DOHH2 (cell line): ENCODE measurements around the gene WSCD2.

Experiments used
- H3F3A ChIP-seq: fragments of 200-600 bp; sonication (generic), shearing (Covaris generic); 2 replicates; pipeline ENCODE4 v1.6.0; 2016; ENCODE audit warnings: antibody characterized with exemption, mild to moderate bottlenecking; ENCODE audit not compliant: control insufficient read depth, insufficient read depth
- H3K27ac ChIP-seq: fragments of 200-600 bp; sonication (generic); 2 replicates; pipeline ENCODE4 v1.5.1; 2014; ENCODE audit warnings: low read depth, mild to moderate bottlenecking, low read length, moderate library complexity
- H3K27me3 ChIP-seq: fragments of 200-600 bp; sonication (generic); 2 replicates; pipeline ENCODE4 v1.6.1; 2014; ENCODE audit warnings: mild to moderate bottlenecking, low read length, mixed read lengths; ENCODE audit not compliant: control insufficient read depth
- H3K36me3 ChIP-seq: fragments of 200-600 bp; sonication (generic); 2 replicates; pipeline ENCODE4 v1.6.1; 2014; ENCODE audit warnings: mild to moderate bottlenecking, low read length, moderate library complexity, mixed read lengths; ENCODE audit not compliant: control insufficient read depth
- H3K4me1 ChIP-seq: fragments of 200-600 bp; sonication (generic); 2 replicates; pipeline ENCODE4 v1.6.1; 2014; ENCODE audit warnings: mild to moderate bottlenecking, low read length, mixed read lengths; ENCODE audit not compliant: control insufficient read depth
- H3K4me2 ChIP-seq: fragments of 200-600 bp; sonication (generic); 2 replicates; pipeline ENCODE4 v1.6.0; 2014; ENCODE audit warnings: mild to moderate bottlenecking, low read length, moderate library complexity
- H3K4me3 ChIP-seq: fragments of 200-600 bp; sonication (generic); 2 replicates; pipeline ENCODE4 v1.5.1; 2014; ENCODE audit warnings: mild to moderate bottlenecking, low read length, mixed read lengths
- H3K79me2 ChIP-seq: fragments of 200-600 bp; sonication (generic); 2 replicates; pipeline ENCODE4 v1.6.1; 2014; ENCODE audit warnings: mild to moderate bottlenecking, low read length, mixed read lengths; ENCODE audit not compliant: control insufficient read depth
- H3K9me2 ChIP-seq: fragments of 200-600 bp; sonication (generic); replicated peaks from 2 replicates; pipeline ENCODE4 v1.6.1; 2014; ENCODE audit warnings: mild to moderate bottlenecking, low read length, mixed read lengths; ENCODE audit not compliant: control insufficient read depth
- H3K9me3 ChIP-seq: fragments of 200-600 bp; sonication (generic); 2 replicates; pipeline ENCODE4 v1.6.1; 2014; ENCODE audit warnings: antibody characterized with exemption, low read length, mixed read lengths; ENCODE audit not compliant: control insufficient read depth, insufficient read depth
- H4K20me1 ChIP-seq: fragments of 200-600 bp; sonication (generic); 2 replicates; pipeline ENCODE4 v1.6.0; 2014; ENCODE audit warnings: low read depth, mild to moderate bottlenecking, antibody characterized with exemption, low read length, moderate library complexity; ENCODE audit not compliant: control insufficient read depth, insufficient read depth
- EZH2phosphoT487 ChIP-seq: fragments of 200-600 bp; sonication (generic); IDR thresholded peaks from 2 replicates; pipeline ENCODE4 v1.6.1; 2017; ENCODE audit warnings: borderline replicate concordance, mild to moderate bottlenecking, antibody characterized with exemption, low read length, moderate library complexity, mixed read lengths
- TF ChIP-seq, protein P1 (sequence below): fragments of 200-600 bp; sonication (generic); IDR thresholded peaks from one replicate; pipeline ENCODE4 v1.5.1; 2014; ENCODE audit warnings: antibody characterized with exemption, mild to moderate bottlenecking, low read depth, low read length; ENCODE audit not compliant: poor library complexity, severe bottlenecking

The WSCD2 gene

DNA sequence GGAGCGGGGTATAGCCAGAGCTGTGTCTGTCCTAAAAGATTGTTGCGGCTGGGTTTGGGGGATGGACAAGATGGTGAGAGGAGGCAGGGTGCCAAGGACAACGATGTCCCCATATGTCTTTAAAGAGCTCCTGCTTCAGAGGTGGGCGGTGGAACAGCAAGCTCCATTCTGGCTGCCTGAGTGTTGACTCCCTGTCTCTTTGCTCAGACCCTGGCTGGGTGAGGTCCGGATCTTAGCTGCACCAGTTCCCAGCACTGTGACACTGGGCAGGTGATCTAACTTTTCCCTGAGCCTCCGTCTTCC is 8.3 kb upstream of the WSCD2 start:
- no peaks in the 10 kb centered on the region for H3K9me3 ChIP-seq
- no peak overlapping the region for H3K4me3 ChIP-seq
- H4K20me1 ChIP-seq = no peaks in the 10 kb centered on the region
- peaks cover 5% of the 10 kb centered on the region for H3K27me3 ChIP-seq
- no peaks in the 10 kb centered on the region for H3K9me2 ChIP-seq
- H3F3A ChIP-seq = no peaks in the 10 kb centered on the region
- no peak overlapping the region for H3K4me2 ChIP-seq
- H3K27ac ChIP-seq = no peak overlapping the region
- H3K36me3 ChIP-seq = no peaks in the 10 kb centered on the region
- H3K79me2 ChIP-seq = no peaks in the 10 kb centered on the region
- TF ChIP-seq EZH2phosphoT487 = no peak
- TF ChIP-seq, protein P1, sequence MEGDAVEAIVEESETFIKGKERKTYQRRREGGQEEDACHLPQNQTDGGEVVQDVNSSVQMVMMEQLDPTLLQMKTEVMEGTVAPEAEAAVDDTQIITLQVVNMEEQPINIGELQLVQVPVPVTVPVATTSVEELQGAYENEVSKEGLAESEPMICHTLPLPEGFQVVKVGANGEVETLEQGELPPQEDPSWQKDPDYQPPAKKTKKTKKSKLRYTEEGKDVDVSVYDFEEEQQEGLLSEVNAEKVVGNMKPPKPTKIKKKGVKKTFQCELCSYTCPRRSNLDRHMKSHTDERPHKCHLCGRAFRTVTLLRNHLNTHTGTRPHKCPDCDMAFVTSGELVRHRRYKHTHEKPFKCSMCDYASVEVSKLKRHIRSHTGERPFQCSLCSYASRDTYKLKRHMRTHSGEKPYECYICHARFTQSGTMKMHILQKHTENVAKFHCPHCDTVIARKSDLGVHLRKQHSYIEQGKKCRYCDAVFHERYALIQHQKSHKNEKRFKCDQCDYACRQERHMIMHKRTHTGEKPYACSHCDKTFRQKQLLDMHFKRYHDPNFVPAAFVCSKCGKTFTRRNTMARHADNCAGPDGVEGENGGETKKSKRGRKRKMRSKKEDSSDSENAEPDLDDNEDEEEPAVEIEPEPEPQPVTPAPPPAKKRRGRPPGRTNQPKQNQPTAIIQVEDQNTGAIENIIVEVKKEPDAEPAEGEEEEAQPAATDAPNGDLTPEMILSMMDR = no peak
- H3K4me1 ChIP-seq = no peaks in the 10 kb centered on the region

GRCh38 chr12:108121320-108121719 is 7.8 kb upstream of the WSCD2 start:
- Histone ChIP-seq H3K4me3 (no peak overlapping the region), H3K4me2 (no peak overlapping the region), H3K9me3 (no peaks in the 10 kb centered on the region), H3K4me1 (no peaks in the 10 kb centered on the region), H3K36me3 (no peaks in the 10 kb centered on the region), H3K9me2 (no peaks in the 10 kb centered on the region), H3K27me3 (peaks cover 2% of the 10 kb centered on the region), H3K79me2 (no peaks in the 10 kb centered on the region), H4K20me1 (no peaks in the 10 kb centered on the region), H3F3A (no peaks in the 10 kb centered on the region), H3K27ac (no peak overlapping the region)
- TF ChIP-seq EZH2phosphoT487 = no peak
- TF ChIP-seq, protein P1 = no peak

- Histone ChIP-seq H3K79me2 (no peaks in the 10 kb centered on the region), H3K36me3 (no peaks in the 10 kb centered on the region), H3K9me3 (no peaks in the 10 kb centered on the region), H3K4me2 (no peak overlapping the region), H4K20me1 (no peaks in the 10 kb centered on the region), H3K27ac (no peak overlapping the region), H3F3A (no peaks in the 10 kb centered on the region), H3K9me2 (no peaks in the 10 kb centered on the region), H3K4me3 (no peak overlapping the region), H3K4me1 (no peaks in the 10 kb centered on the region), H3K27me3 (peaks cover 2% of the 10 kb centered on the region; the same call in 1 of the 2 replicates)
- TF ChIP-seq, protein P1 = no peak
- TF ChIP-seq EZH2phosphoT487 = no peak
Measured at GRCh38 chr12:108121728-108122471, 7.2 kb upstream of the WSCD2 start.
